H9 (cell line): Measurements from ENCODE around the gene OSM. TPM values are rescaled to one million over a fixed set of nuclear protein-coding genes. Genes with fewer than 3 reads are reported as not detected.

Source experiments
- DNase-seq: peaks from one replicate; pipeline ENCODE4 v3.0.0-alpha.2; 2017
- H2AFZ ChIP-seq: one replicate; pipeline ENCODE4 v1.6.1; 2013; ENCODE audit warnings: mild to moderate bottlenecking, low read length, control low read depth, moderate library complexity
- H2AK5ac ChIP-seq: 2 replicates; pipeline ENCODE4 v1.6.1; 2013; ENCODE audit warnings: low read length, control low read depth, mixed read lengths; ENCODE audit not compliant: insufficient read length
- H2BK120ac ChIP-seq: one replicate; pipeline ENCODE4 v1.6.1; 2013; ENCODE audit warnings: low read depth, mild to moderate bottlenecking, low read length, control low read depth, inconsistent platforms; ENCODE audit not compliant: poor library complexity, severe bottlenecking
- H2BK12ac ChIP-seq: 2 replicates; pipeline ENCODE4 v1.6.1; 2013; ENCODE audit warnings: low read length, control low read depth, mixed read lengths, low read depth; ENCODE audit not compliant: insufficient read length
- H2BK15ac ChIP-seq: 2 replicates; pipeline ENCODE4 v1.6.1; 2013; ENCODE audit warnings: low read depth, low read length, control low read depth
- H2BK20ac ChIP-seq: one replicate; pipeline ENCODE4 v1.6.1; 2013; ENCODE audit warnings: low read depth, mild to moderate bottlenecking, low read length, control low read depth, inconsistent platforms; ENCODE audit not compliant: poor library complexity, severe bottlenecking
- H2BK5ac ChIP-seq: 2 replicates; pipeline ENCODE4 v1.6.1; 2013; ENCODE audit warnings: low read length, control low read depth, mixed read lengths; ENCODE audit not compliant: insufficient read length
- H3K14ac ChIP-seq: 2 replicates; pipeline ENCODE4 v1.6.1; 2013; ENCODE audit warnings: low read length, control low read depth; ENCODE audit not compliant: insufficient read depth
- H3K18ac ChIP-seq: 2 replicates; pipeline ENCODE4 v1.6.1; 2013; ENCODE audit warnings: low read depth, mild to moderate bottlenecking, mixed read lengths, low read length, control low read depth; ENCODE audit not compliant: insufficient read length
- H3K23ac ChIP-seq: 2 replicates; pipeline ENCODE4 v1.6.1; 2013; ENCODE audit warnings: low read length, control low read depth, mixed read lengths, low read depth; ENCODE audit not compliant: insufficient read length
- H3K23me2 ChIP-seq: 2 replicates; pipeline ENCODE4 v1.6.1; 2013; ENCODE audit warnings: low read depth, mild to moderate bottlenecking, mixed read lengths, low read length, control low read depth; ENCODE audit not compliant: insufficient read length, poor library complexity, severe bottlenecking
- H3K27ac ChIP-seq: 2 replicates; pipeline ENCODE4 v1.5.1; 2013; ENCODE audit warnings: low read length, control low read depth, mixed read lengths, low read depth; ENCODE audit not compliant: insufficient read length
- H3K27me3 ChIP-seq: 2 replicates; pipeline ENCODE4 v1.6.1; 2013; ENCODE audit warnings: low read length, control low read depth, inconsistent platforms; ENCODE audit not compliant: insufficient read depth
- H3K4ac ChIP-seq: 2 replicates; pipeline ENCODE4 v1.6.1; 2013; ENCODE audit warnings: low read depth, mild to moderate bottlenecking, control low read depth, inconsistent platforms, low read length, moderate library complexity
- H3K4me1 ChIP-seq: 2 replicates; pipeline ENCODE4 v1.6.1; 2013; ENCODE audit warnings: low read length, control low read depth, inconsistent platforms; ENCODE audit not compliant: insufficient read depth
- H3K4me2 ChIP-seq: 2 replicates; pipeline ENCODE4 v1.6.1; 2013; ENCODE audit warnings: low read length, control low read depth, mixed read lengths; ENCODE audit not compliant: insufficient read length, insufficient read depth
- H3K56ac ChIP-seq: 2 replicates; pipeline ENCODE4 v1.6.1; 2013; ENCODE audit warnings: low read depth, mild to moderate bottlenecking, mixed read lengths, low read length, control low read depth; ENCODE audit not compliant: insufficient read length
- H3K79me1 ChIP-seq: 2 replicates; pipeline ENCODE4 v1.6.1; 2013; ENCODE audit warnings: low read depth, mild to moderate bottlenecking, moderate library complexity, low read length, control low read depth, inconsistent platforms; ENCODE audit not compliant: insufficient read depth, poor library complexity, severe bottlenecking
- H3K79me2 ChIP-seq: 2 replicates; pipeline ENCODE4 v1.6.1; 2013; ENCODE audit warnings: low read length, control low read depth, inconsistent platforms; ENCODE audit not compliant: insufficient read depth
- H3K9ac ChIP-seq: 2 replicates; pipeline ENCODE4 v1.6.1; 2013; ENCODE audit warnings: low read length, control low read depth, mixed read lengths; ENCODE audit not compliant: insufficient read length; ENCODE audit errors: extremely low read depth
- H3K9me3 ChIP-seq: one replicate; pipeline ENCODE4 v1.6.1; 2013; ENCODE audit warnings: low read depth, low read length, inconsistent platforms; ENCODE audit not compliant: control insufficient read depth
- H3T11ph ChIP-seq: one replicate; pipeline ENCODE4 v1.6.1; 2013; ENCODE audit warnings: mild to moderate bottlenecking, low read length, control low read depth, inconsistent platforms
- H4K20me1 ChIP-seq: one replicate; pipeline ENCODE4 v1.6.1; 2013; ENCODE audit not compliant: control insufficient read depth, insufficient read length, insufficient read depth
- H4K5ac ChIP-seq: 2 replicates; pipeline ENCODE4 v1.6.1; 2013; ENCODE audit warnings: low read depth, mild to moderate bottlenecking, mixed read lengths, low read length, control low read depth; ENCODE audit not compliant: insufficient read length
- H4K8ac ChIP-seq: replicated peaks from 2 replicates; pipeline ENCODE4 v1.6.1; 2013; ENCODE audit warnings: low read length, control low read depth, mixed read lengths, low read depth; ENCODE audit not compliant: insufficient read length
- H4K91ac ChIP-seq: 2 replicates; pipeline ENCODE4 v1.6.1; 2013; ENCODE audit warnings: low read depth, mild to moderate bottlenecking, moderate library complexity, mixed read lengths, low read length, control low read depth; ENCODE audit not compliant: insufficient read length
- H3K27ac Mint-ChIP-seq, 3 experiments: 2 replicates in 2 of 3; 3 replicates in 1 of 3; pipeline ENCODE4 v1.8.0; 2020 to 2021; ENCODE audit warnings: mixed read lengths in 3 of 3, mild to moderate bottlenecking in 1 of 3, moderate library complexity in 1 of 3
- H3K27me3 Mint-ChIP-seq: 2 replicates; pipeline ENCODE4 v1.8.0; 2021; ENCODE audit warnings: low read depth, mild to moderate bottlenecking, moderate library complexity, mixed read lengths
- H3K36me3 Mint-ChIP-seq, 3 experiments: 2 replicates in 2 of 3; 3 replicates in 1 of 3; pipeline ENCODE4 v1.8.0; 2020 to 2021; ENCODE audit warnings: low read depth in 3 of 3, mixed read lengths in 3 of 3; ENCODE audit not compliant: insufficient read depth in 1 of 3
- H3K4me1 Mint-ChIP-seq, 2 experiments: 2 replicates each; pipeline ENCODE4 v1.8.0; 2020; ENCODE audit warnings: mixed read lengths in 2 of 2
- H3K4me3 Mint-ChIP-seq, 2 experiments: 2 replicates in 1 of 2; 3 replicates in 1 of 2; pipeline ENCODE4 v1.8.0; 2020 to 2021; ENCODE audit warnings: mild to moderate bottlenecking in 2 of 2, mixed read lengths in 2 of 2, moderate library complexity in 1 of 2
- H3K9me3 Mint-ChIP-seq, 2 experiments: 2 replicates in 1 of 2; 3 replicates in 1 of 2; pipeline ENCODE4 v1.8.0; 2020; ENCODE audit warnings: mild to moderate bottlenecking in 2 of 2, mixed read lengths in 2 of 2, moderate library complexity in 1 of 2
- total RNA-seq: library from RNA; stranded (reverse); gene quantifications from 2 replicates; pipeline ENCODE4 v1.2.1, GENCODE V29; 2021
- TF ChIP-seq, protein P1 (sequence below): fragments of 200-600 bp; sonication (generic); conservative IDR thresholded peaks from 3 replicates; pipeline ENCODE4 v1.8.0; 2021; ENCODE audit warnings: antibody characterized with exemption, mild to moderate bottlenecking

The OSM gene
- total RNA-seq, 1 experiment from 2014 or later, result not detected

- H3K27ac ChIP-seq, result no peak overlapping the region
- no peak overlapping the region for H3K9ac ChIP-seq
- no peak overlapping the region; a peak in 1 of 7 replicates for H3K27ac Mint-ChIP-seq
These were observed 46.9 kb downstream of the OSM start for GRCh38 chr22:30219668-30220278.

More at GRCh38 chr22:30219668-30220278, 46.9 kb downstream of the OSM start:
- no peak overlapping the region for H2AFZ ChIP-seq
- no peaks in the 10 kb centered on the region for H3K79me2 ChIP-seq
- H4K8ac ChIP-seq, result no peak overlapping the region
- H3K56ac ChIP-seq, result no peak overlapping the region
- H4K5ac ChIP-seq, result no peak overlapping the region
- H3K4me3 Mint-ChIP-seq, result no peak overlapping the region
- H3K9me3 Mint-ChIP-seq, result no peaks in the 10 kb centered on the region
- H2BK15ac ChIP-seq, result no peak overlapping the region
- peaks cover 4 to 12% of the 10 kb centered on the region in 2 experiments for H3K4me1 Mint-ChIP-seq
- no peaks in the 10 kb centered on the region for H3K9me3 ChIP-seq
- H3K14ac ChIP-seq, result no peak overlapping the region
- H3K27me3 ChIP-seq, result no peaks in the 10 kb centered on the region
- peaks cover 8% of the 10 kb centered on the region for H3K27me3 Mint-ChIP-seq
- H3K4me2 ChIP-seq, result no peak overlapping the region
- no peak for DNase-seq
- no peak overlapping the region for H4K91ac ChIP-seq
- TF ChIP-seq, protein P1, sequence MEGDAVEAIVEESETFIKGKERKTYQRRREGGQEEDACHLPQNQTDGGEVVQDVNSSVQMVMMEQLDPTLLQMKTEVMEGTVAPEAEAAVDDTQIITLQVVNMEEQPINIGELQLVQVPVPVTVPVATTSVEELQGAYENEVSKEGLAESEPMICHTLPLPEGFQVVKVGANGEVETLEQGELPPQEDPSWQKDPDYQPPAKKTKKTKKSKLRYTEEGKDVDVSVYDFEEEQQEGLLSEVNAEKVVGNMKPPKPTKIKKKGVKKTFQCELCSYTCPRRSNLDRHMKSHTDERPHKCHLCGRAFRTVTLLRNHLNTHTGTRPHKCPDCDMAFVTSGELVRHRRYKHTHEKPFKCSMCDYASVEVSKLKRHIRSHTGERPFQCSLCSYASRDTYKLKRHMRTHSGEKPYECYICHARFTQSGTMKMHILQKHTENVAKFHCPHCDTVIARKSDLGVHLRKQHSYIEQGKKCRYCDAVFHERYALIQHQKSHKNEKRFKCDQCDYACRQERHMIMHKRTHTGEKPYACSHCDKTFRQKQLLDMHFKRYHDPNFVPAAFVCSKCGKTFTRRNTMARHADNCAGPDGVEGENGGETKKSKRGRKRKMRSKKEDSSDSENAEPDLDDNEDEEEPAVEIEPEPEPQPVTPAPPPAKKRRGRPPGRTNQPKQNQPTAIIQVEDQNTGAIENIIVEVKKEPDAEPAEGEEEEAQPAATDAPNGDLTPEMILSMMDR, result no peak
- H4K20me1 ChIP-seq, result no peaks in the 10 kb centered on the region
- H2BK5ac ChIP-seq, result no peak overlapping the region
- no peak overlapping the region for H2BK20ac ChIP-seq
- H3K79me1 ChIP-seq, result no peaks in the 10 kb centered on the region
- H3T11ph ChIP-seq, result no peak overlapping the region
- no peak overlapping the region for H3K4ac ChIP-seq
- no peak overlapping the region for H3K23ac ChIP-seq
- H3K36me3 Mint-ChIP-seq, result no peaks in the 10 kb centered on the region
- H3K23me2 ChIP-seq, result no peaks in the 10 kb centered on the region
- no peak overlapping the region for H2BK120ac ChIP-seq
- peaks cover 4% of the 10 kb centered on the region; the same call in 1 of the 2 replicates for H3K4me1 ChIP-seq
- H2AK5ac ChIP-seq, result no peak overlapping the region
- no peak overlapping the region for H3K18ac ChIP-seq
- H2BK12ac ChIP-seq, result no peak overlapping the region
